GM10248 (cell line): Measurements from ENCODE around the gene CUBN.

ENCODE experiments used
- CTCF ChIA-PET: fragments of 300-600 bp; sonication (Branson Sonifier 250); formaldehyde crosslinking; extraction: SDS; loops from one replicate; lab custom pipeline; 2021; ENCODE audit warnings: antibody characterized with exemption; lab: Yijun Ruan, JAX
- POLR2A ChIA-PET: fragments of 350-650 bp; sonication (Branson Sonifier 250); formaldehyde crosslinking; extraction: SDS; loops from one replicate; lab custom pipeline; 2020; ENCODE audit warnings: antibody characterized with exemption; lab: Yijun Ruan, JAX
- DNase-seq: peaks from one replicate; pipeline ENCODE4 v3.0.0; 2012; ENCODE audit errors: extremely low spot score
- CTCF ChIP-seq: IDR thresholded peaks from 2 replicates; pipeline ENCODE4 v1.5.1; 2012; ENCODE audit warnings: mild to moderate bottlenecking, low read depth; ENCODE audit errors: extremely low read depth, missing control alignments, control extremely low read depth

Gene CUBN

GRCh38 chr10:17026686-17027485 lies 102.7 kb downstream of the CUBN start:
- POLR2A ChIA-PET: no interaction called here
- no peak for DNase-seq
- CTCF ChIA-PET: no interaction called here
- no peak for TF ChIP-seq CTCF

- no peak for DNase-seq
- CTCF ChIA-PET: no interaction called here
- POLR2A ChIA-PET: no interaction called here
- no peak for TF ChIP-seq CTCF
Observed at GRCh38 chr10:17025444-17026295, 103.9 kb downstream of the CUBN start.

GRCh38 chr10:17024461-17024860 lies 105.2 kb downstream of the CUBN start:
- DNase-seq: no peak
- CTCF ChIA-PET: no interaction called here
- POLR2A ChIA-PET: no interaction called here
- TF ChIP-seq CTCF: no peak

- POLR2A ChIA-PET: no interaction called here
- CTCF ChIA-PET: no interaction called here
- TF ChIP-seq CTCF: no peak
- peak; percentile 53 for DNase-seq
Observed at GRCh38 chr10:17023386-17024298, 106.0 kb downstream of the CUBN start.

GRCh38 chr10:17022896-17023295 lies 106.7 kb downstream of the CUBN start:
- no peak for DNase-seq
- POLR2A ChIA-PET: no interaction called here
- CTCF ChIA-PET: no interaction called here
- TF ChIP-seq CTCF: no peak

- no peak for DNase-seq
- ChIA-PET POLR2A (no interaction called here), CTCF (no interaction called here)
- TF ChIP-seq CTCF: no peak
Observed at GRCh38 chr10:17022466-17022825, 107.2 kb downstream of the CUBN start.
